Thoracic aorta (tissue), 2 donors: ENCODE results near the gene FAM9C. TPM values are rescaled to one million over a fixed set of nuclear protein-coding genes. Genes with fewer than 3 reads are reported as not detected.

ENCODE experiments used
- ATAC-seq: fragments of 150-250 bp; one replicate; pipeline ENCODE4 v1.8.0; 2017; ENCODE audit warnings: low read depth; ENCODE audit not compliant: insufficient number of reproducible peaks, low FRiP score
- DNase-seq: peaks from one replicate; pipeline ENCODE4 v3.0.0-alpha.2; 2020; ENCODE audit warnings: low spot score
- H3K27ac ChIP-seq, 2 donors: fragments of 200-600 bp; sonication (generic); 1 replicate in 1 of 2; 2 replicates in 1 of 2; pipeline ENCODE4 v1.5.1; 2016; ENCODE audit warnings: mild to moderate bottlenecking in 2 of 2, moderate library complexity in 2 of 2
- H3K27me3 ChIP-seq: fragments of 200-600 bp; sonication (generic); replicated peaks from 2 replicates; pipeline ENCODE4 v1.6.0; 2016; ENCODE audit warnings: mild to moderate bottlenecking; ENCODE audit not compliant: insufficient read depth
- H3K36me3 ChIP-seq: fragments of 200-600 bp; sonication (generic); one replicate; pipeline ENCODE4 v1.5.1; 2016
- H3K4me1 ChIP-seq, 2 donors: fragments of 200-600 bp; sonication (generic); 1 replicate in 1 of 2; 2 replicates in 1 of 2; pipeline versions ENCODE4 v1.5.1 to v1.6.0; 2016; ENCODE audit warnings: low read depth in 2 of 2, mild to moderate bottlenecking in 1 of 2; ENCODE audit not compliant: control insufficient read depth in 1 of 2
- H3K4me3 ChIP-seq: fragments of 200-600 bp; sonication (generic); 2 replicates; pipeline ENCODE4 v1.5.1; 2016; ENCODE audit warnings: mild to moderate bottlenecking
- H3K9me3 ChIP-seq: fragments of 200-600 bp; sonication (generic); 2 replicates; pipeline ENCODE4 v1.5.1; 2016
- CTCF ChIP-seq: fragments of 200-600 bp; sonication (generic); IDR thresholded peaks from one replicate; pipeline ENCODE4 v1.5.1; 2019; ENCODE audit warnings: antibody characterized with exemption
- total RNA-seq, 2 donors: library from RNA; depleted of rRNA; stranded (reverse); fragments of >200 nt; gene quantifications; one replicate each; pipeline versions ENCODE4 v1.1.0 to v1.2.3, GENCODE V29; 2016

The FAM9C gene
- total RNA-seq, 2 donors from 2014 or later = not detected

- Histone ChIP-seq H3K4me1 (peaks cover 0 to 11% of the 10 kb centered on the region in 2 donors), H3K36me3 (no peaks in the 10 kb centered on the region), H3K9me3 (no peaks in the 10 kb centered on the region), H3K4me3 (no peak overlapping the region), H3K27me3 (no peaks in the 10 kb centered on the region), H3K27ac (no peak overlapping the region)
- ATAC-seq (no peak), DNase-seq (no peak)
- no peak for TF ChIP-seq CTCF
Measured at GRCh38 chrX:13059637-13060499, 15.4 kb upstream of the FAM9C start.

GRCh38 chrX:13055486-13055885 lies 11.1 kb upstream of the FAM9C start:
- Histone ChIP-seq H3K27me3 (no peaks in the 10 kb centered on the region), H3K4me1 (peaks cover 0 to 11% of the 10 kb centered on the region in 2 donors), H3K4me3 (no peak overlapping the region), H3K9me3 (no peaks in the 10 kb centered on the region), H3K27ac (no peak overlapping the region), H3K36me3 (no peaks in the 10 kb centered on the region)
- ATAC-seq (no peak), DNase-seq (no peak)
- no peak for TF ChIP-seq CTCF

- TF ChIP-seq CTCF = no peak
- Histone ChIP-seq H3K36me3 (no peaks in the 10 kb centered on the region), H3K27ac (no peak overlapping the region), H3K27me3 (no peaks in the 10 kb centered on the region), H3K4me3 (no peak overlapping the region), H3K9me3 (no peaks in the 10 kb centered on the region), H3K4me1 (peaks cover 0 to 11% of the 10 kb centered on the region in 2 donors)
- DNase-seq (no peak), ATAC-seq (no peak)
Measured at GRCh38 chrX:13053171-13053570, 8.8 kb upstream of the FAM9C start.

- H3K36me3 ChIP-seq = no peaks in the 10 kb centered on the region
- no peak for ATAC-seq
- no peak overlapping the region for H3K4me3 ChIP-seq
- H3K27ac ChIP-seq = no peak overlapping the region
- H3K4me1 ChIP-seq = peaks cover 0 to 11% of the 10 kb centered on the region in 2 donors
- H3K27me3 ChIP-seq = no peaks in the 10 kb centered on the region
- no peak for DNase-seq
- H3K9me3 ChIP-seq = no peaks in the 10 kb centered on the region
- no peak for TF ChIP-seq CTCF
Measured at GRCh38 chrX:13051529-13052172, 7.2 kb upstream of the FAM9C start.

DNA sequence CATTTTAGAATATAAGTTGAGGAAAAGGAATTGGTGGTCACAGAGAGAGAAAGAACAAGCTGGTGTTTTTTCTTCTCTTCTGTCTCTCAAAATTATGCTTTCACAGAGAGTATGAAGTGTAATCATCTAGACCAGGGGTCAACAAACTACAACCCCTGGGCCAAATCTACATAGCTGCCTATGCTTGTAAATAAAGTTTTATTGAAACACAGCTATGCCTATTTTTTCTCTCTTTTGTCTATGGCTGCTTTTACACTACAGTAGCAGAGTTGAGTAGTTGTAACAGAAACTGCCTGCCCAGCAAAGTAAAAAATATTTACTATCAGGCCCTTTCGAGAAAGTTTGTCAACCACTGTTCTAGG lies 6.7 kb upstream of the FAM9C start:
- Histone ChIP-seq H3K36me3 (no peaks in the 10 kb centered on the region), H3K27me3 (no peaks in the 10 kb centered on the region), H3K9me3 (no peaks in the 10 kb centered on the region), H3K27ac (no peak overlapping the region), H3K4me3 (no peak overlapping the region), H3K4me1 (peaks cover 0 to 6% of the 10 kb centered on the region in 2 donors)
- no peak for TF ChIP-seq CTCF
- DNase-seq (no peak), ATAC-seq (no peak)
